ENCODE results near the gene SEC61A2. TPM values are rescaled to one million over a fixed set of nuclear protein-coding genes. Genes with fewer than 3 reads are reported as not detected.

Gene SEC61A2
- total and polyA plus RNA-seq, 2 of the 8 experiments (the other 6 are each of a cell fraction or from before 2014, with no cell fraction given) = 18.2 to 19.2 TPM

DNA sequence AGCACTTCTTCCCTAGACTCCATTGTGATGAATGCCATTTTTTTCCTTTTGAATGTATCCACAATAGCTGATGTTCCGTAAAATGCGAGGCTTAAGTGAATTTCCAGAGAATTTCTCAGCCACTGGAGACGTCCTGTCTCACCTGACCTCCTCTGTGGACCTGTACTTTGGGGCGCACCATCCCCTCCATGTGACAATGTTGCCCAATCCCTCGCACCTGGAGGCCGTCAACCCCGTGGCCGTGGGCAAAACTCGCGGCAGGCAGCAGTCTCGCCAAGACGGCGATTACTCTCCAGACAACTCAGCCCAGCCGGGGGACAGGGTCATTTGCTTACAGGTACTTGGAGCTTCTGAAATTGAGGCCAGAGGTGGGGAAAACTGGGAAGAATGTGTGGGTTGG is 40.6 kb upstream of the SEC61A2 start (continued):
- TF ChIP-seq CHD7 (IDR thresholded peaks at IDR 0.05; ENCODE audit: insufficient replicate concordance, low read length) = no peak
- TF ChIP-seq, protein P1, sequence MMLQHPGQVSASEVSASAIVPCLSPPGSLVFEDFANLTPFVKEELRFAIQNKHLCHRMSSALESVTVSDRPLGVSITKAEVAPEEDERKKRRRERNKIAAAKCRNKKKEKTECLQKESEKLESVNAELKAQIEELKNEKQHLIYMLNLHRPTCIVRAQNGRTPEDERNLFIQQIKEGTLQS (IDR thresholded peaks at IDR 0.05; ENCODE audit: insufficient read depth, low read depth, low read length) = no peak
- no peak for TF ChIP-seq BRCA1 (IDR thresholded peaks at IDR 0.05; ENCODE audit: low read depth, low read length)
- TF ChIP-seq CTCF (IDR thresholded peaks at IDR 0.05; ENCODE audit: control extremely low read depth in 1 of 3, insufficient read depth in 1 of 3, low read depth in 1 of 3, low read length in 3 of 3) = no peak
- TF ChIP-seq SIX5 (IDR thresholded peaks at IDR 0.05; ENCODE audit: low read depth, low read length) = no peak
- TF ChIP-seq NRF1 (IDR thresholded peaks at IDR 0.05; ENCODE audit: low read depth, low read length) = no peak
- no peak for TF ChIP-seq CREB1 (IDR thresholded peaks at IDR 0.05)
- TF ChIP-seq GTF2F1 (IDR thresholded peaks at IDR 0.05; ENCODE audit: borderline replicate concordance, low read depth, low read length) = no peak

Measured in H1 (cell line).